ENCODE data around the gene TMEM151A. TPM values are rescaled to one million over a fixed set of nuclear protein-coding genes. Genes with fewer than 3 reads are reported as not detected.

TMEM151A gene
- total RNA-seq, 3 donors from 2014 or later, result 0.16 to 1.6 (median 0.33) TPM

DNA sequence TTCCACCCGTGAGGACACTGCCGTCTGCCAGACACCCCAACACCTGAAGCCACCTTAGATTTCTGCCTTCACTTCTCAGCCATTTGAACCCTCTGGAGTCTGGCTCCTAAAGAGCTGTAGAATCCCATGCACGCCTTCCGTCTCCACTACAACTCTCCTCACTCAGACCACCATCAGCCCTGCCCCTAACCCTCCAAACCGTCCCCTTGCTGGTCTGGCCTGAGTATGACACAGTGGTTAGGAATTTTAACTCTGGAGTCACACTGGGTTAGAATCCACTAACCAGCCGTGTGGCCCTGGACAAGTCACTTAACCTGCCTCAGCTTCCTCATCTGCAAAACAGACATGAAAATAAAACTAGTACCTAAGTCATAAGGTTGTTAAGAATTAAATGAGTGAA, 10.7 kb upstream of the TMEM151A start:
- H3K9me3 ChIP-seq, result no peaks in the 10 kb centered on the region
- intact Hi-C loops (cut with DNase I; ENCODE audit: low total_unique reads), result loop anchor here (10.0 kb wide), 1 partner anchor 364 kb away; no protein-coding TSS in a partner anchor
- TF ChIP-seq POLR2A (IDR thresholded peaks at IDR 0.05) (no peak), POLR2AphosphoS5 (IDR thresholded peaks at IDR 0.05) (no peak)
- no peaks in the 10 kb centered on the region for H3K36me3 ChIP-seq
- no peak for DNase-seq (ENCODE audit: low spot score in 2 of 2)
- no peak overlapping the region for H3K27ac ChIP-seq
- peaks cover 0 to 4% of the 10 kb centered on the region in 2 donors for H3K4me1 ChIP-seq
- H3K27me3 ChIP-seq, result no peaks in the 10 kb centered on the region
- no peak overlapping the region for H3K4me3 ChIP-seq

GRCh38 chr11:66281776-66282467, 9.8 kb upstream of the TMEM151A start:
- TF ChIP-seq POLR2A (IDR thresholded peaks at IDR 0.05), result no peak
- TF ChIP-seq POLR2AphosphoS5 (IDR thresholded peaks at IDR 0.05), result no peak
- no peak for TF ChIP-seq CTCF (IDR thresholded peaks at IDR 0.05)
- intact Hi-C loops (cut with DNase I; ENCODE audit: low total_unique reads), result loop anchor here (10.0 kb wide), 1 partner anchor 363 kb away; no protein-coding TSS in a partner anchor
- Histone ChIP-seq H3K27ac (no peak overlapping the region), H3K4me1 (peaks cover 0 to 4% of the 10 kb centered on the region in 2 donors), H3K36me3 (no peaks in the 10 kb centered on the region), H3K27me3 (no peaks in the 10 kb centered on the region), H3K9me3 (no peaks in the 10 kb centered on the region), H3K4me3 (peak overlapping the region in 1 of 3 donors; percentile 12)
- DNase-seq (ENCODE audit: low spot score in 2 of 2), result no peak

DNA sequence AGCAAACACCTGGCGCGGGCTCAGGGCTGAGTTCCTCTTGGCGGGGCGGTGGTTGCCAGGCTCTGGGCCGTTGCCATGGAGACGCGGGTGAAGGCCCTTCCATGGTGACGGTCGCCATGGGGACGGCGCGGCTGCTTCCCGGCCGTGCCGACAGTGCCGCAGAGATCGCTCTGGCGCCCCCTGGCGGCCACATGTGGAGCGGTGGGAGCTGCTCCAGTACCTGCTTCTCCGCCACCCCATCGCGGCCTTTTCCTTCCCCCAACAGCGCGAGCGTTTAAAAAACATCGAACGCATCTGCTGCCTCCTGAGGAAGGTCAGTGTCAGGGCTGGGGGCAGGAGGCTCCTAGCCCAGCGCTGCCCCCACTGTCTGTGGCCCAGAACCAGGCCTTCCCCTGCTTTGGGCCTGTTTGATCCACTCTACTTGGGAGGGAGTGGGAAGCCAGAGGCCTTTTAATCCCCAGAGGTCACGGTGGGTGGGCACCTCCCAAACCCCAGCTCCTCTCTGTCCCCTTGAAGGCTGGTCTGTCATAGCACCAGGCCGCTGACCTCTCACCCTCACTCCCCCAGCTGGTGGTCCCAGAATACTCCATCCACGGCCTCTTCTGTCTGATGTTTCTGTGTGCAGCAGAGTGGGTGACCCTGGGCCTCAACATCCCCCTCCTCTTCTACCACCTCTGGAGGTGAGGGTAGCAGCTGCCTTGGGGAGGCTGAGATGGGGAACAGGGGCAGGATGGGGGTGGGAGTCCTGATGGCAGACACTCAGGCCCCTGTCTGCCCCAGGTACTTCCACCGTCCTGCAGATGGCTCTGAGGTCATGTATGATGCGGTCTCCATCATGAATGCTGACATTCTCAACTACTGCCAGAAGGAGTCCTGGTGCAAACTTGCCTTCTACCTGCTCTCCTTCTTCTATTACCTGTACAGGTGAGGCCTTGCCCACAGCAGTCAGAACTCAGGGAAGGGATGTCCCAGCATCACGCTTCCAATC, 8.9 kb upstream of the TMEM151A start:
- Histone ChIP-seq H3K27ac (peak overlapping the region in 1 of 2 donors; percentile 14), H3K4me1 (peaks cover 1 to 4% of the 10 kb centered on the region in 2 donors), H3K36me3 (no peaks in the 10 kb centered on the region), H3K4me3 (peak overlapping the region in 1 of 3 donors; percentile 12), H3K27me3 (no peaks in the 10 kb centered on the region), H3K9me3 (no peaks in the 10 kb centered on the region)
- TF ChIP-seq POLR2AphosphoS5 (IDR thresholded peaks at IDR 0.05) (peak in 2 of 3 donors; percentile 29 to 37), CTCF (IDR thresholded peaks at IDR 0.05) (peak; percentile 96 to 98 (median 96)), POLR2A (IDR thresholded peaks at IDR 0.05) (no peak)
- DNase-seq (ENCODE audit: low spot score in 2 of 2), result peak; percentile 93 to 97
- intact Hi-C loops (cut with DNase I; ENCODE audit: low total_unique reads), result loop anchor here (1.0 to 10.0 kb wide), 2 partner anchors 60 to 362 kb away; no protein-coding TSS in a partner anchor

DNA sequence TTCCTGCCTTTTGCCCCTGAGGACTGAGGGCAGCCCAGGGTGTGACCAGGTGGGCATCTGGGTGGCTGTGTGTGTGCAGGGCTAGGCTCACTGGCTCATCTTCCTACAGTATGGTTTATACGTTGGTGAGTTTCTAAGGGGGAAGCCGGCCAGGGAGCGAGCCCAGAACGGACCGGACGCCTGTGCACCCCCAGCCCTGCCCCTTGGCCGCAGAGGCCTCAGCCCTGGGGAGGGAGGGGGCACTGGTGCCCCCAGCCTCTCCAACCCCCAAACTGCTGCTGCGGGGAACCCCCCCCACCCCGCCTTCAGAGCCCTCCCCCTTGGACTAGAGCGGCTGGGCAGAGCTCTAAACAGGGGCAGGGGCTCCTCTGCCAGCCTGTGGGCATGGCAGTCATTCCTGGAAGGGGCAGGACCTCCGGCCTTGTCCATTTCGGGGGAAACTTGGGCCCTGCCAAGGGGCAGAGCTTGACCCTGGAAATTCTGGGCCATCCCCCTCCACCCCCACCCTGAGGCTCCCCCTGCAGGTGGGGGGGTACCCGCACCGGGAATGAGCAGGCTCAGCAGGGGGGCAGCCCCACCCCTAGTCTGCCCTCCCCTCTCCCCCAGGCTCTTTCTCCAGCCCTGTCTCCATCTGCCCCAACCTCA, 8.1 kb upstream of the TMEM151A start:
- H3K36me3 ChIP-seq, result no peaks in the 10 kb centered on the region
- no peak for DNase-seq (ENCODE audit: low spot score in 2 of 2)
- TF ChIP-seq CTCF (IDR thresholded peaks at IDR 0.05) (no peak), POLR2AphosphoS5 (IDR thresholded peaks at IDR 0.05) (no peak), POLR2A (IDR thresholded peaks at IDR 0.05) (no peak)
- H3K27ac ChIP-seq, result no peak overlapping the region
- H3K9me3 ChIP-seq, result no peaks in the 10 kb centered on the region
- intact Hi-C loops (cut with DNase I; ENCODE audit: low total_unique reads), result loop anchor here (1.0 to 10.0 kb wide), 2 partner anchors 61 to 361 kb away; no protein-coding TSS in a partner anchor
- no peak overlapping the region for H3K4me3 ChIP-seq
- H3K4me1 ChIP-seq, result peaks cover under 1 to 8% of the 10 kb centered on the region in 2 donors
- no peaks in the 10 kb centered on the region for H3K27me3 ChIP-seq

- Histone ChIP-seq H3K4me3 (no peak overlapping the region), H3K27me3 (no peaks in the 10 kb centered on the region), H3K9me3 (no peaks in the 10 kb centered on the region), H3K27ac (no peak overlapping the region), H3K36me3 (no peaks in the 10 kb centered on the region), H3K4me1 (peaks cover 0 to 9% of the 10 kb centered on the region in 2 donors)
- TF ChIP-seq POLR2A (IDR thresholded peaks at IDR 0.05), result no peak
- TF ChIP-seq POLR2AphosphoS5 (IDR thresholded peaks at IDR 0.05), result no peak
- no peak for TF ChIP-seq CTCF (IDR thresholded peaks at IDR 0.05)
- no peak for DNase-seq (ENCODE audit: low spot score in 2 of 2)
- intact Hi-C loops (cut with DNase I; ENCODE audit: low total_unique reads), result loop anchor here (10.0 kb wide), 1 partner anchor 360 kb away; no protein-coding TSS in a partner anchor
Measured at GRCh38 chr11:66284526-66285078, 7.1 kb upstream of the TMEM151A start.
